Astrocyte of the spinal cord (primary cell): ENCODE measurements around the gene SNAP23.

Experiments
- DNase-seq: peaks from one replicate; pipeline ENCODE4 v3.0.0; 2011; ENCODE audit warnings: low read depth, low spot score
- H3K4me3 ChIP-seq: 2 replicates; pipeline ENCODE4 v1.5.1; 2011; ENCODE audit warnings: low read depth, mild to moderate bottlenecking, low read length, moderate library complexity
- in situ Hi-C: cut with HindIII; loops from 2 replicates; pipeline ENCODE4 v1.10.0; 2017; ENCODE audit warnings: low sequenced_read_pairs
- TF ChIP-seq, protein P1 (sequence below): IDR thresholded peaks from 2 replicates; pipeline ENCODE4 v1.5.1; 2012; ENCODE audit warnings: low read depth, mild to moderate bottlenecking, low read length, inconsistent platforms

Gene SNAP23

DNA sequence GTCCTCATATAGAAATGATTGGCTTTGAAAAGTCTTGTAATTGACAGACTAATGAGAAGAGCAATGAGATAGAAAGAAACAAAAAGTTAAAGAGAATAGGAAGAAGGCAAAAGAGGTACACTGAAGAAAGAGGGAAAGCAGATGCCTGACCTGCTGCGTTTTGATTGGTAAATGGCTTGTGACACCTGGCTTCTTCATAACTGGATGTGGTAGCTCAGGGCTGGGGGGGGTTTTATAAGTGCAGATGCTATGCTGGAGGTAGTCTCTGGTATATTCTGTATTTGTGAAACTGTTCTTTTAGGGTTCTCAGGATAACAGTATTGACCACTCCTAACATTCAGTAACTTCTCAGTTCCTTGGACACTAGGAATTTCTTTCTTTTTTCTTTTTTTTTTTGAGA, 81.3 kb downstream of the SNAP23 start:
- no peak for DNase-seq
- no peak overlapping the region for H3K4me3 ChIP-seq
- in situ Hi-C loops: no loop called here
- TF ChIP-seq, protein P1, sequence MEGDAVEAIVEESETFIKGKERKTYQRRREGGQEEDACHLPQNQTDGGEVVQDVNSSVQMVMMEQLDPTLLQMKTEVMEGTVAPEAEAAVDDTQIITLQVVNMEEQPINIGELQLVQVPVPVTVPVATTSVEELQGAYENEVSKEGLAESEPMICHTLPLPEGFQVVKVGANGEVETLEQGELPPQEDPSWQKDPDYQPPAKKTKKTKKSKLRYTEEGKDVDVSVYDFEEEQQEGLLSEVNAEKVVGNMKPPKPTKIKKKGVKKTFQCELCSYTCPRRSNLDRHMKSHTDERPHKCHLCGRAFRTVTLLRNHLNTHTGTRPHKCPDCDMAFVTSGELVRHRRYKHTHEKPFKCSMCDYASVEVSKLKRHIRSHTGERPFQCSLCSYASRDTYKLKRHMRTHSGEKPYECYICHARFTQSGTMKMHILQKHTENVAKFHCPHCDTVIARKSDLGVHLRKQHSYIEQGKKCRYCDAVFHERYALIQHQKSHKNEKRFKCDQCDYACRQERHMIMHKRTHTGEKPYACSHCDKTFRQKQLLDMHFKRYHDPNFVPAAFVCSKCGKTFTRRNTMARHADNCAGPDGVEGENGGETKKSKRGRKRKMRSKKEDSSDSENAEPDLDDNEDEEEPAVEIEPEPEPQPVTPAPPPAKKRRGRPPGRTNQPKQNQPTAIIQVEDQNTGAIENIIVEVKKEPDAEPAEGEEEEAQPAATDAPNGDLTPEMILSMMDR: no peak

DNA sequence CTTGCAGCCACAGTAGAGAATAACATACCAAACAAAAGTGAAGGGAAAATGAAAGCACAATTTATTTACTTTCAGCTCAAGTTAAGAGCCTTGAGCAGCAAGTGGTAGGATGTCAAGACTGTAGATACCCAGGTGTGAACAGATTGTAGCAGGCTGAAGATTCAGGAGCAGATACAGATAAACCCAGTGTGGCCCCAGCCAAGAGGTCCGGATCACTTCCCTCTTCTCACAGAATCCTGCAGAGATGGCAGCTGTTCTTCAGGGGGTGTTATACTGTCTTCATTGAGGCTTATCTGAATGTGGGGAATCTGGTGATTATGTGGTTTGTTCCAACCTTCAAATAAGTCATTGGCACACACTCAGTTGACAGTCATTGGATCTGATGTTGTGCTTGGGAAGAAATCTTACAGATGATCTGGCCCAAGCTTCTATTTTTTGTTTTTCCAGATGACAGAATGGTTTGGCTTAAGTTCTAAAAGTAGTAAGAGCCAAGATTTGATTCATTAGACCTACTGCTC, 82.1 kb downstream of the SNAP23 start:
- DNase-seq: peak; percentile 85
- in situ Hi-C loops: no loop called here
- TF ChIP-seq, protein P1: no peak
- H3K4me3 ChIP-seq: no peak overlapping the region

- in situ Hi-C loops: no loop called here
- TF ChIP-seq, protein P1: no peak
- no peak overlapping the region for H3K4me3 ChIP-seq
- no peak for DNase-seq
Measured at GRCh38 chr15:42578984-42579537, 83.6 kb downstream of the SNAP23 start.

DNA sequence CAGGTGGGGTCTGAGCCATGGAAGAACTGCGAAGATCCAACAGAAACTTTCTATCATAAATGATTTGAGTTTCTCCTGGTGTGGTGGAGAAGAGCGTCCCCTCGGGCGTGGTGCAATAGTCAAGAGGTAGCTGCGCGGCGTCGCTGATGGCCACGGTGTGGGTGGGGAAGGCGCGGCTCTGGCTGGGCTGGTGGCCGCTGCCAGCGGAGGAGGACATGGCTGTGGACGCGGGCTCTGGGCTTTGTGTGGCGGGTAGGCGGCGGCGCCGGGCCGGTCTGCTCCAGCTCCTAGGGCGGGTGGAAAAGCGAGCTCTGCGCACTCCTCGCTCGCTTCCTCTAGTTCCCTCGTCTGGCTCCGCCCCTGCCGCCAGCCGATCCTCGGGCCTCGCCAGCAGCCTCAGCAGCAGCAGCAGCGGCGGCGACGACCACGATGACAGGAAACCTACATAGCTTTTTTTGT, 85.9 kb downstream of the SNAP23 start:
- H3K4me3 ChIP-seq: peak overlapping the region; percentile 47
- DNase-seq: peak; percentile 67
- in situ Hi-C loops: no loop called here
- TF ChIP-seq, protein P1: no peak
